Activated CD4-positive, alpha-beta T cell treated with anti-CD3 and anti-CD28 coated beads, Interleukin-2, amount 50 U/mL, for 24 hours (primary cell): Measurements from ENCODE around the gene SLC6A6.

Experiments used
- DNase-seq, 2 donors: peaks; one replicate each; pipeline ENCODE4 v3.0.0-alpha.2; 2020; ENCODE audit warnings: low read depth in 1 of 2, low spot score in 1 of 2

The SLC6A6 gene

GRCh38 chr3:14451844-14452739 lies 49.7 kb downstream of the SLC6A6 start:
- no peak for DNase-seq

GRCh38 chr3:14452740-14453710 lies 50.6 kb downstream of the SLC6A6 start:
- no peak for DNase-seq

GRCh38 chr3:14453876-14454638 lies 51.7 kb downstream of the SLC6A6 start:
- DNase-seq, result no peak

GRCh38 chr3:14454639-14455310 lies 52.4 kb downstream of the SLC6A6 start:
- no peak for DNase-seq

- no peak for DNase-seq
Measured at GRCh38 chr3:14455571-14456317, 53.3 kb downstream of the SLC6A6 start.

GRCh38 chr3:14456794-14457193 lies 54.4 kb downstream of the SLC6A6 start:
- DNase-seq, result no peak

GRCh38 chr3:14457481-14457880 lies 55.1 kb downstream of the SLC6A6 start:
- no peak for DNase-seq

GRCh38 chr3:14457999-14458398 lies 55.6 kb downstream of the SLC6A6 start:
- no peak for DNase-seq

- DNase-seq, result no peak
Measured at GRCh38 chr3:14458434-14459275, 56.2 kb downstream of the SLC6A6 start.

GRCh38 chr3:14459384-14459783 lies 57.0 kb downstream of the SLC6A6 start:
- DNase-seq, result no peak

- DNase-seq, result no peak
Measured at GRCh38 chr3:14459787-14460186, 57.4 kb downstream of the SLC6A6 start.

- no peak for DNase-seq
Measured at GRCh38 chr3:14460342-14461005, 58.1 kb downstream of the SLC6A6 start.

- DNase-seq, result no peak
Measured at GRCh38 chr3:14461006-14461747, 58.8 kb downstream of the SLC6A6 start.

GRCh38 chr3:14461748-14462324 lies 59.4 kb downstream of the SLC6A6 start:
- no peak for DNase-seq

- DNase-seq, result peak in 1 of 2 donors; percentile 23
Measured at GRCh38 chr3:14462738-14463137, 60.3 kb downstream of the SLC6A6 start.

GRCh38 chr3:14463330-14464140 lies 61.1 kb downstream of the SLC6A6 start:
- DNase-seq, result no peak

GRCh38 chr3:14464141-14464465 lies 61.7 kb downstream of the SLC6A6 start:
- DNase-seq, result no peak
